Motor neuron (in vitro differentiated cells): ENCODE data around the gene CCDC178. TPM values are rescaled to one million over a fixed set of nuclear protein-coding genes. Genes with fewer than 3 reads are reported as not detected.
A peak's percentile ranks its signal among the peaks of the same experiment; 100 is the strongest.

Source experiments
- ATAC-seq, 8 experiments: fragments of 200-7000 bp; cut with Tn5 transposase; replicated peaks in 6 of 8; 2 replicates each; pipeline ENCODE4 v1.8.0; 2021; ENCODE audit warnings: mild to moderate bottlenecking in 8 of 8, moderate library complexity in 8 of 8
- H3K27ac ChIP-seq, 2 donors: fragments of 250-450 bp; sonication (Bioruptor Pico); 2 replicates each; pipeline ENCODE4 v1.9.0; 2021; ENCODE audit warnings: antibody characterized with exemption in 2 of 2, mild to moderate bottlenecking in 2 of 2, moderate library complexity in 1 of 2
- H3K4me1 ChIP-seq, 2 donors: fragments of 250-450 bp; sonication (Bioruptor Pico); replicated peaks in 1 of 2; 2 replicates each; pipeline ENCODE4 v1.6.1; 2021; ENCODE audit warnings: antibody characterized with exemption in 2 of 2, mild to moderate bottlenecking in 2 of 2, moderate library complexity in 1 of 2
- H3K4me3 ChIP-seq, 5 donors: fragments of 250-450 bp; sonication (Bioruptor Pico); 2 replicates each; pipeline ENCODE4 v1.9.0; 2021; ENCODE audit warnings: antibody characterized with exemption in 5 of 5, mild to moderate bottlenecking in 5 of 5, moderate library complexity in 4 of 5
- WGBS, 10 experiments: fragments of 450-650 bp; shearing (Covaris generic); methylation state at CpG; one replicate each; pipeline ENCODE4 v1.0.0; 2022; 5-methylcytosine and 5-hydroxymethylcytosine counted together
- in situ Hi-C, 9 experiments: fragments of 400-800 bp; cut with MboI; loops; one replicate each; pipeline ENCODE4 v1.15.0; 2021; ENCODE audit warnings: low sequenced_read_pairs in 9 of 9, low pct_unique_long_range_greater_than_20kb in 2 of 9; ENCODE audit not compliant: unreplicated experiment in 9 of 9
- total RNA-seq, 8 experiments: library from RNA; unstranded; fragments of 300-600 nt; gene quantifications; 2 replicates each; pipeline versions ENCODE4 v1.2.3 to v1.2.4, GENCODE V29; 2022

Gene CCDC178
- total RNA-seq, 8 experiments from 2014 or later = 0.09 to 3.0 (median 0.21) TPM; not detected in 3

DNA sequence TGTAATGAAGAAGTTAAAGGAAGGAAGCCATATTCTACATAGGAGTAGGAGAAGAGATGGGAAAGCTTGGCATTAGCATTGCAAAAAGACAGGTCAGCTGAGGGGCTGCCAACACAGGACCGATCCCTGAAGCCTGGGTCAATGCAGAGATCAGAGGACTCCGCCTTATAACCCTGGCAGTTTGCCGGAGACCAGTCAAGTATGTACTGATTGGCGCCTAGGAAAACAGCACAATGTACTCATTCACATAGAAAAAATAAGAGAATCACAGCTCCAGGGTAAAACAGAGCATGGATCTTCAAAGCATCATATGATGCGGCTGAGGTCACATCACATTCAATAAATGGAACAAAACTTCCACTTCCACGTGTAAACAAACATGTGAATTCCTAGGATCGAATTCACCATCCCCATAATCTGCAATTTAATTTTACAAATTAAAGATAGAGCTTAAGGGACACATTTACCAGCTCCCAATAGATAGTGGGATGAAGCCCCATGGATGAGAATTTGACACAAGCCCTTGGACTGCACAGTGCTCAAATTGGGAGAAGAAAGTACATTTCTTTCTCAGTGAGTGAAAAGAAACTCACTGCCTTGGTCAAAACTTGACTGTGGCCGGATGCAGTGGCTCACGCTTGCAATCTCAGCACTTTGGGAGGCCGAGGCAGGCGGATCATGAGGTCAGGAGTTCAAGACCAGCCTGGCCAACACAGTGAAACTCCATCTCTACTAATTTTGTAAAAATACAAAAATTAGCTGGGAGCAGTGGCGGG lies 532.7 kb downstream of the CCDC178 start:
- in situ Hi-C loops = loop anchor here in 1 of 9 experiments (25.0 kb wide), 1 partner anchor 196 kb away; no protein-coding TSS in a partner anchor
- H3K27ac ChIP-seq = no peak overlapping the region
- H3K4me1 ChIP-seq = peaks cover 0 to 4% of the 10 kb centered on the region in 2 donors
- peak in 4 of 8 experiments; percentile 31 to 72 (median 52) for ATAC-seq
- 11 to 88% (median 69%) methylated on average over 4 to 8 of the region's 12 CpGs; no CpG with 5 or more reads in 2 of the 10 experiments for WGBS, 10 experiments
- no peak overlapping the region for H3K4me3 ChIP-seq

- Histone ChIP-seq H3K4me1 (peaks cover 0 to 4% of the 10 kb centered on the region in 2 donors), H3K4me3 (no peak overlapping the region), H3K27ac (no peak overlapping the region)
- 40 to 100% (median 85%) methylated on average over 1 to 3 of the region's 3 CpGs; no CpG with 5 or more reads in 1 of the 10 experiments for whole genome bisulfite sequencing, 10 experiments
- in situ Hi-C loops = loop anchor here in 1 of 9 experiments (25.0 kb wide), 1 partner anchor 195 kb away; no protein-coding TSS in a partner anchor
- ATAC-seq = no peak
These were observed 533.3 kb downstream of the CCDC178 start for GRCh38 chr18:32907311-32907585.

- Histone ChIP-seq H3K4me1 (peaks cover 0 to 4% of the 10 kb centered on the region in 2 donors), H3K4me3 (no peak overlapping the region), H3K27ac (no peak overlapping the region)
- ATAC-seq = no peak
- in situ Hi-C loops = loop anchor here in 1 of 9 experiments (25.0 kb wide), 1 partner anchor 194 kb away; no protein-coding TSS in a partner anchor
- 49 to 100% (median 89%) methylated on average over 2 to 10 of the region's 10 CpGs; no CpG with 5 or more reads in 1 of the 10 experiments for WGBS, 10 experiments
These were observed 533.8 kb downstream of the CCDC178 start for GRCh38 chr18:32906506-32907310.

GRCh38 chr18:32905651-32906050 lies 534.9 kb downstream of the CCDC178 start:
- WGBS, 10 experiments = 33 to 100% (median 80%) methylated on average over 1 to 5 of the region's 5 CpGs; no CpG with 5 or more reads in 5 of the 10 experiments
- peaks cover 0 to 4% of the 10 kb centered on the region in 2 donors for H3K4me1 ChIP-seq
- H3K27ac ChIP-seq = no peak overlapping the region
- no peak overlapping the region for H3K4me3 ChIP-seq
- no peak for ATAC-seq
- in situ Hi-C loops = loop anchor here in 1 of 9 experiments (25.0 kb wide), 1 partner anchor 193 kb away; no protein-coding TSS in a partner anchor

- no peak for ATAC-seq
- Histone ChIP-seq H3K27ac (no peak overlapping the region), H3K4me3 (no peak overlapping the region), H3K4me1 (no peaks in the 10 kb centered on the region)
- in situ Hi-C loops = loop anchor here in 1 of 9 experiments (25.0 kb wide), 1 partner anchor 190 kb away; no protein-coding TSS in a partner anchor
- 0 to 100% (median 76%) methylated on average over 1 to 3 of the region's 3 CpGs for WGBS, 10 experiments
These were observed 537.8 kb downstream of the CCDC178 start for GRCh38 chr18:32902568-32903330.

DNA sequence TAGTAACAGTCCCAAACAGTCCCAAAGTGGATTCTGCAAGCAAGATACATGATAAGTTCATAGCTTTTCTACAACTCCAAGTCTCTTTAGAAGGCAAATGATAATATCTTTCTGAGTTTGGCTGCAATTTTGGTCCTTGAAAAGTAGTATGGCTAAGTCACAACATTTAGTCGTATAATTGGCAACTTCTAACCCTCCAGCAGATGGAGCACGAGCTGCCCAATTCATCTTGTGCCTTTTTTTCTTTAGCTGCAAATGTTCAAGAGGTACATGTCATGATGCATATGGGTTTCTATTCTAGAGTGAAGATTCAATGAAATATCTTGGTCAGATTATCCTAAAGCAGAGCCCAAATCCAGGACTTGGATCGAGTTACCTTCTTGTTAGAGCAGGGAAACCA lies 540.7 kb downstream of the CCDC178 start:
- H3K4me3 ChIP-seq = no peak overlapping the region
- in situ Hi-C loops = loop anchor here in 1 of 9 experiments (25.0 kb wide), 1 partner anchor 188 kb away; no protein-coding TSS in a partner anchor
- 19 to 100% (median 59%) methylated on average over 1 to 3 of the region's 3 CpGs for WGBS, 10 experiments
- no peaks in the 10 kb centered on the region for H3K4me1 ChIP-seq
- no peak overlapping the region for H3K27ac ChIP-seq
- ATAC-seq = no peak

- Histone ChIP-seq H3K4me1 (no peaks in the 10 kb centered on the region), H3K4me3 (no peak overlapping the region), H3K27ac (no peak overlapping the region)
- in situ Hi-C loops = no loop called here
- 0 to 100% (median 67%) methylated on average over 1 to 4 of the region's 4 CpGs for WGBS, 10 experiments
- no peak for ATAC-seq
These were observed 543.6 kb downstream of the CCDC178 start for GRCh38 chr18:32896776-32897547.

DNA sequence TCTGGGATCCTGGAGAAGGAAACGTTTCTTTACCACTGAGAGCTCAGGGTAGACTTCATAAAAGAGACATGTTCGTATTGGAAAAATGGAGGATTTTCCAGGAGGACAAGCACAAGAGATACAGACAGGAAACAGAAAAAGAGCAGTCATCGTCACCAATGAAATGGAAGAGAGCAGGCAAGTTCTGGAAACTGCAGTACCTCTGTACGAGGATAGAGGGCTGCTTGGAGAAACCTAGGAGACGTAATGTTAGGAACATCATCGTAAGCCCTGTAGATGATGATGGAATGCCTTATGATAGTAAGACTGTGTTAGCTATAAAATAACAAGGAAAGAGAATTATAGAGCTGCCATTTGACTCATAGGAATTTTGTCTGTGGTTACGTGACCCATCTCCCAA lies 546.6 kb downstream of the CCDC178 start:
- in situ Hi-C loops = no loop called here
- WGBS, 10 experiments = 34 to 97% (median 79%) methylated on average over 1 to 7 of the region's 7 CpGs
- no peak overlapping the region for H3K27ac ChIP-seq
- no peak overlapping the region for H3K4me3 ChIP-seq
- no peaks in the 10 kb centered on the region for H3K4me1 ChIP-seq
- peak in 1 of 8 experiments; percentile 61 for ATAC-seq

GRCh38 chr18:32891797-32892196 lies 548.7 kb downstream of the CCDC178 start:
- 43 to 100% (median 91%) methylated on average over 1 to 3 of the region's 3 CpGs; no CpG with 5 or more reads in 2 of the 10 experiments for WGBS, 10 experiments
- ATAC-seq = peak in 1 of 8 experiments; percentile 12
- Histone ChIP-seq H3K4me1 (peaks cover 0 to 3% of the 10 kb centered on the region in 2 donors), H3K4me3 (no peak overlapping the region), H3K27ac (no peak overlapping the region)
- in situ Hi-C loops = no loop called here

DNA sequence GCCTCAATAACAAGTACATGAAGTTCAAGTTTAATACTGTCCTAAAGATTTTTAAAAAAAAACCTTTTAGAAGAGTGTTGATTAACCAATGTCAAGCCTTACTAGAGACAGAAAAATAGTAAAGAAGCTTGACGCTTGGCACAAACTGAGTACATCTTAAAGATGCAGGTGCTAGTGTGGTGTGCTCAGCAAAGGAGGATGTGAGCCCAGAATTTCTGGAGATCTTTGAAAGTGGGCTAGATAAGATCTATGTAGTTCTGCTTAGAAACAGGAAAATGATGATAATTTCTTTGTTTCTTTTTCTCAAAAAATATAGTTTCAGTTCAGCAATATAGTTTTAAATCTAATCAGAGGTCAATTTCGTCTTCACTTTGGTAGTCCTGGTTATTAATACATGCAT lies 549.4 kb downstream of the CCDC178 start:
- Histone ChIP-seq H3K4me3 (no peak overlapping the region), H3K27ac (no peak overlapping the region), H3K4me1 (peaks cover 0 to 3% of the 10 kb centered on the region in 2 donors)
- ATAC-seq = no peak
- in situ Hi-C loops = no loop called here
- WGBS, 10 experiments = 35 to 100% (median 78%) methylated on average over 1 to 2 of the region's 2 CpGs; no CpG with 5 or more reads in 1 of the 10 experiments

- peak in 1 of 8 experiments; percentile 35 for ATAC-seq
- H3K27ac ChIP-seq = no peak overlapping the region
- no peak overlapping the region for H3K4me3 ChIP-seq
- 39 to 100% (median 73%) methylated on average over 1 to 8 of the region's 8 CpGs; no CpG with 5 or more reads in 1 of the 10 experiments for WGBS, 10 experiments
- H3K4me1 ChIP-seq = peaks cover 0 to 3% of the 10 kb centered on the region in 2 donors
- in situ Hi-C loops = no loop called here
These were observed 550.6 kb downstream of the CCDC178 start for GRCh38 chr18:32889615-32890593.
